ENCODE measurements around the gene KLC1. TPM values are rescaled to one million over a fixed set of nuclear protein-coding genes. Genes with fewer than 3 reads are reported as not detected.

The KLC1 gene
- total and polyA plus RNA-seq, 10 of the 15 experiments (the other 5 are each of a cell fraction or from before 2014, with no cell fraction given): 5.5 to 137 (median 76.1) TPM

DNA sequence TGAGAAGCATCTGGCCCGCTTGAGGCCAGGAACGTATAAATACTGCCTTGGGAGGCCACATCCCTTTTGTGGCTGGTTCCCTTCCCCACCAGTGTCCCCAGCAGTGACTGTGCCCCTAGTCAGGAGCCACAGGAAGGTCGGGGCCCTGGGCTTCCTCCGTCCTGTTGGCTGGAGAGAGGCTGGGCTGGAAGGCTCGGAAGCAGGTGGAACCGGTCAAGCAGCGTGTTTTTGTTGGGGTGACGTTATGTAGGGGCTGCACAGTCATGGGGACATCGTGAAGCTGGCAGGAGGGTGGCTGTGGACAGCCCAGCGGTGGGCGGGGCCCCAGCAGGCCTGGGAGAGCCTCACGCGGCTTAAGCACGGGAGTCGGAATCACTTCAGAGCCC lies 76.1 kb downstream of the KLC1 start:
- ChIA-PET CTCF (no interaction called here), RAD21 (ENCODE audit: unreplicated experiment) (no interaction called here), SMC1A (ENCODE audit: uncharacterized antibody, unreplicated experiment) (no interaction called here), POLR2A (no interaction called here)
- in situ Hi-C loops (cut with MboI): no loop called here
- Histone ChIP-seq H3K79me2 (ENCODE audit: control insufficient read depth, insufficient read depth, low read length) (no peaks in the 10 kb centered on the region), H3K9me3 (replicated peaks; ENCODE audit: control insufficient read depth, insufficient read depth, low read length) (no peaks in the 10 kb centered on the region), H3K9ac (ENCODE audit: control insufficient read depth, insufficient read depth, low read length) (no peak overlapping the region), H2AFZ (ENCODE audit: control insufficient read depth, low read depth, low read length) (no peak overlapping the region), H3K4me2 (ENCODE audit: control insufficient read depth, insufficient read depth) (no peak overlapping the region), H3K27ac (ENCODE audit: control insufficient read depth, insufficient read depth) (no peak overlapping the region), H3K4me3 (no peak overlapping the region), H3K27me3 (replicated peaks in 1 of 2; ENCODE audit: control insufficient read depth in 2 of 2, insufficient read depth in 2 of 2, low read length in 1 of 2) (no peaks in the 10 kb centered on the region), H3K4me1 (ENCODE audit: control insufficient read depth, insufficient read depth, low read length) (no peaks in the 10 kb centered on the region), H3K36me3 (ENCODE audit: control insufficient read depth in 2 of 2, insufficient read depth in 2 of 2, low read length in 1 of 2) (peaks cover 8 to 41% of the 10 kb centered on the region in 2 experiments; a peak in 3 of 4 replicates), H4K20me1 (ENCODE audit: control insufficient read depth, insufficient read depth) (no peaks in the 10 kb centered on the region)
- DNase-seq (ENCODE audit: low read depth, low spot score) (no peak), FAIRE-seq (no peak), ATAC-seq (no peak)
- intact Hi-C loops (cut with micrococcal nuclease; ENCODE audit: unreplicated experiment): no loop called here
- WGBS (ENCODE audit: insufficient coverage, insufficient replicate concordance, low lambda C conversion rate, missing lambda C conversion rate): 82% methylated on average over 15 of the region's 15 CpGs
- BruUV-seq (replicated peaks): no TSS peak
- TF ChIP-seq ZZZ3 (IDR thresholded peaks at IDR 0.05; ENCODE audit: control insufficient read depth, insufficient read length, low read depth): no peak
- TF ChIP-seq, protein P1, sequence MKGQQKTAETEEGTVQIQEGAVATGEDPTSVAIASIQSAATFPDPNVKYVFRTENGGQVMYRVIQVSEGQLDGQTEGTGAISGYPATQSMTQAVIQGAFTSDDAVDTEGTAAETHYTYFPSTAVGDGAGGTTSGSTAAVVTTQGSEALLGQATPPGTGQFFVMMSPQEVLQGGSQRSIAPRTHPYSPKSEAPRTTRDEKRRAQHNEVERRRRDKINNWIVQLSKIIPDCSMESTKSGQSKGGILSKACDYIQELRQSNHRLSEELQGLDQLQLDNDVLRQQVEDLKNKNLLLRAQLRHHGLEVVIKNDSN (IDR thresholded peaks at IDR 0.05; ENCODE audit: borderline replicate concordance, extremely low read length, insufficient read depth, low read depth, low read length): no peak
- TF ChIP-seq KLF5 (IDR thresholded peaks at IDR 0.05; ENCODE audit: partially characterized antibody): no peak
- no peak for TF ChIP-seq IKZF2 (IDR thresholded peaks at IDR 0.05)
- TF ChIP-seq STAT1 (conservative IDR thresholded peaks at IDR 0.05): no peak
- TF ChIP-seq YY1 (IDR thresholded peaks at IDR 0.05; ENCODE audit: low read depth, low read length): no peak
- TF ChIP-seq FOXM1 (IDR thresholded peaks at IDR 0.05; ENCODE audit: low read depth, low read length): no peak
- no peak for TF ChIP-seq HDAC2 (IDR thresholded peaks at IDR 0.05)
- TF ChIP-seq, protein P2, sequence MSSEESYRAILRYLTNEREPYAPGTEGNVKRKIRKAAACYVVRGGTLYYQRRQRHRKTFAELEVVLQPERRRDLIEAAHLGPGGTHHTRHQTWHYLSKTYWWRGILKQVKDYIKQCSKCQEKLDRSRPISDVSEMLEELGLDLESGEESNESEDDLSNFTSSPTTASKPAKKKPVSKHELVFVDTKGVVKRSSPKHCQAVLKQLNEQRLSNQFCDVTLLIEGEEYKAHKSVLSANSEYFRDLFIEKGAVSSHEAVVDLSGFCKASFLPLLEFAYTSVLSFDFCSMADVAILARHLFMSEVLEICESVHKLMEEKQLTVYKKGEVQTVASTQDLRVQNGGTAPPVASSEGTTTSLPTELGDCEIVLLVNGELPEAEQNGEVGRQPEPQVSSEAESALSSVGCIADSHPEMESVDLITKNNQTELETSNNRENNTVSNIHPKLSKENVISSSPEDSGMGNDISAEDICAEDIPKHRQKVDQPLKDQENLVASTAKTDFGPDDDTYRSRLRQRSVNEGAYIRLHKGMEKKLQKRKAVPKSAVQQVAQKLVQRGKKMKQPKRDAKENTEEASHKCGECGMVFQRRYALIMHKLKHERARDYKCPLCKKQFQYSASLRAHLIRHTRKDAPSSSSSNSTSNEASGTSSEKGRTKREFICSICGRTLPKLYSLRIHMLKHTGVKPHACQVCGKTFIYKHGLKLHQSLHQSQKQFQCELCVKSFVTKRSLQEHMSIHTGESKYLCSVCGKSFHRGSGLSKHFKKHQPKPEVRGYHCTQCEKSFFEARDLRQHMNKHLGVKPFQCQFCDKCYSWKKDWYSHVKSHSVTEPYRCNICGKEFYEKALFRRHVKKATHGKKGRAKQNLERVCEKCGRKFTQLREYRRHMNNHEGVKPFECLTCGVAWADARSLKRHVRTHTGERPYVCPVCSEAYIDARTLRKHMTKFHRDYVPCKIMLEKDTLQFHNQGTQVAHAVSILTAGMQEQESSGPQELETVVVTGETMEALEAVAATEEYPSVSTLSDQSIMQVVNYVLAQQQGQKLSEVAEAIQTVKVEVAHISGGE (CRISPR knock-in tag; IDR thresholded peaks at IDR 0.05): no peak
- no peak for TF ChIP-seq HDAC6 (IDR thresholded peaks at IDR 0.05; ENCODE audit: unreplicated experiment)
- no peak for TF ChIP-seq IRF4 (IDR thresholded peaks at IDR 0.05; ENCODE audit: low read depth, low read length)
- no peak for TF ChIP-seq KAT2A (conservative IDR thresholded peaks at IDR 0.05; ENCODE audit: control insufficient read depth, low read depth, low read length)
- TF ChIP-seq CBFB (IDR thresholded peaks at IDR 0.05; ENCODE audit: low read depth): no peak
- TF ChIP-seq SREBF1 (IDR thresholded peaks at IDR 0.05; ENCODE audit: low read length): no peak
- TF ChIP-seq, protein P3, sequence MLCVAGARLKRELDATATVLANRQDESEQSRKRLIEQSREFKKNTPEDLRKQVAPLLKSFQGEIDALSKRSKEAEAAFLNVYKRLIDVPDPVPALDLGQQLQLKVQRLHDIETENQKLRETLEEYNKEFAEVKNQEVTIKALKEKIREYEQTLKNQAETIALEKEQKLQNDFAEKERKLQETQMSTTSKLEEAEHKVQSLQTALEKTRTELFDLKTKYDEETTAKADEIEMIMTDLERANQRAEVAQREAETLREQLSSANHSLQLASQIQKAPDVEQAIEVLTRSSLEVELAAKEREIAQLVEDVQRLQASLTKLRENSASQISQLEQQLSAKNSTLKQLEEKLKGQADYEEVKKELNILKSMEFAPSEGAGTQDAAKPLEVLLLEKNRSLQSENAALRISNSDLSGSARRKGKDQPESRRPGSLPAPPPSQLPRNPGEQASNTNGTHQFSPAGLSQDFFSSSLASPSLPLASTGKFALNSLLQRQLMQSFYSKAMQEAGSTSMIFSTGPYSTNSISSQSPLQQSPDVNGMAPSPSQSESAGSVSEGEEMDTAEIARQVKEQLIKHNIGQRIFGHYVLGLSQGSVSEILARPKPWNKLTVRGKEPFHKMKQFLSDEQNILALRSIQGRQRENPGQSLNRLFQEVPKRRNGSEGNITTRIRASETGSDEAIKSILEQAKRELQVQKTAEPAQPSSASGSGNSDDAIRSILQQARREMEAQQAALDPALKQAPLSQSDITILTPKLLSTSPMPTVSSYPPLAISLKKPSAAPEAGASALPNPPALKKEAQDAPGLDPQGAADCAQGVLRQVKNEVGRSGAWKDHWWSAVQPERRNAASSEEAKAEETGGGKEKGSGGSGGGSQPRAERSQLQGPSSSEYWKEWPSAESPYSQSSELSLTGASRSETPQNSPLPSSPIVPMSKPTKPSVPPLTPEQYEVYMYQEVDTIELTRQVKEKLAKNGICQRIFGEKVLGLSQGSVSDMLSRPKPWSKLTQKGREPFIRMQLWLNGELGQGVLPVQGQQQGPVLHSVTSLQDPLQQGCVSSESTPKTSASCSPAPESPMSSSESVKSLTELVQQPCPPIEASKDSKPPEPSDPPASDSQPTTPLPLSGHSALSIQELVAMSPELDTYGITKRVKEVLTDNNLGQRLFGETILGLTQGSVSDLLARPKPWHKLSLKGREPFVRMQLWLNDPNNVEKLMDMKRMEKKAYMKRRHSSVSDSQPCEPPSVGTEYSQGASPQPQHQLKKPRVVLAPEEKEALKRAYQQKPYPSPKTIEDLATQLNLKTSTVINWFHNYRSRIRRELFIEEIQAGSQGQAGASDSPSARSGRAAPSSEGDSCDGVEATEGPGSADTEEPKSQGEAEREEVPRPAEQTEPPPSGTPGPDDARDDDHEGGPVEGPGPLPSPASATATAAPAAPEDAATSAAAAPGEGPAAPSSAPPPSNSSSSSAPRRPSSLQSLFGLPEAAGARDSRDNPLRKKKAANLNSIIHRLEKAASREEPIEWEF (IDR thresholded peaks at IDR 0.05; ENCODE audit: insufficient replicate concordance, low read depth, low read length): no peak
- TF ChIP-seq SIX5 (IDR thresholded peaks at IDR 0.05; ENCODE audit: low read depth, low read length, severe bottlenecking): no peak

All from GM12878 (cell line).